HG03066 (cell line): ENCODE data around the gene GRM7.

Experiments used
- ATAC-seq: cut with Tn5 transposase; IDR thresholded peaks from one replicate; pipeline ENCODE4 v1.9.1; 2021; ENCODE audit warnings: low read depth; ENCODE audit not compliant: unreplicated experiment

GRM7 gene

DNA sequence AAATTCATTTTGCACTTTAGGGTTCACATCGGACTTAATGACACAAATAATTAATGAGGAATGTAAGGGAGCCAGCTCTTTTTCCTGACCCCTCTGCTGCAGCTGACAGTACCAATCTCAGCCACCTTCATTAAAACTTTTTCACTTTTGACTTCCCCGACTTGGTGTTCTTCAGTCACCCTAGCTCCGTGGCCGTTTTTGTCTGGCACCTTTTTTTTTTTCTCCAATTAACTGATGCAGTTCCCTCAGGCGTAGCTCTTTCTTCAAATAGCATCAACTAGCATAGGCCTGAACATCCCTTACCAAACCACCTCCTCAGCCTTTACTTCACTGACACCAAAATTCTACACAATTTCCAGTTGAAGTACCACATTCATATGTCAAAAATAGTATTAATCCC is 350.8 kb downstream of the GRM7 start:
- ATAC-seq = no peak

DNA sequence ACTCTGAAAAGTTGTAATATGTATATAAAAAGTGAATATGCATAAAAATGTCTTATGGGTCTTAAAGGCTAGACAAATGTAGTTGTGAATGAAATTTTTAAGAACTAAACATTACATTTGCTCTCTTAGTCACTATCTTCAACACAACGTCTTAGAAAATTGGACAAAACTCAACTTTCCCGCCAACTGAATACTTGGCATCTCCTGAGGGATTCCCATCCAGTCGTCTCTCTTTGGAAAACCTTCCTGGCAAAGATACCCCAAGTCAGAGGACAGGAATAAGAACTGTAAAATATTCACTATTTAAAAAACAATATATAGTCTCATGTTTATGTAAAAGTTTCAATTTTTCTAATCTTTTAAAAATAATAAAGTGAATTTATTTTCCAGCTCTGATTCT is 354.8 kb downstream of the GRM7 start:
- ATAC-seq = no peak

DNA sequence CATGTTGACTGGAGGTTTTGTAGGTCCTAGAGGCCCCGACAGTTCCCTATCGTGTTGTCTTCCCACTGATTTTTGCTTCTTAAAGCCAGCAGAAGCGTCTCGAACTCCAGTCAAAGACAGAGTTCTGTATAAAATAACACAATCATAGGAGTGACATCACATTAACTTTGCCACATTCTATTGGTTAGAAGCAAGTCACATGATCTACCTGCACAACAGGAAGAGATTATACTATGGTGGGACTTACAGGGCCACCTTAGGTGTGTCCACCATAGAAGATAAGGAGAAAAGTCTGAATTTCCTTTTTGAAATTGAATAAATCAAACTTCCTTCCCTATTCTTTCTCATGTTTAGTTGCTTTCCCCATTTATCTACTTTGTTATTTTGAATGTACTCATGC is 365.5 kb downstream of the GRM7 start:
- no peak for ATAC-seq

DNA sequence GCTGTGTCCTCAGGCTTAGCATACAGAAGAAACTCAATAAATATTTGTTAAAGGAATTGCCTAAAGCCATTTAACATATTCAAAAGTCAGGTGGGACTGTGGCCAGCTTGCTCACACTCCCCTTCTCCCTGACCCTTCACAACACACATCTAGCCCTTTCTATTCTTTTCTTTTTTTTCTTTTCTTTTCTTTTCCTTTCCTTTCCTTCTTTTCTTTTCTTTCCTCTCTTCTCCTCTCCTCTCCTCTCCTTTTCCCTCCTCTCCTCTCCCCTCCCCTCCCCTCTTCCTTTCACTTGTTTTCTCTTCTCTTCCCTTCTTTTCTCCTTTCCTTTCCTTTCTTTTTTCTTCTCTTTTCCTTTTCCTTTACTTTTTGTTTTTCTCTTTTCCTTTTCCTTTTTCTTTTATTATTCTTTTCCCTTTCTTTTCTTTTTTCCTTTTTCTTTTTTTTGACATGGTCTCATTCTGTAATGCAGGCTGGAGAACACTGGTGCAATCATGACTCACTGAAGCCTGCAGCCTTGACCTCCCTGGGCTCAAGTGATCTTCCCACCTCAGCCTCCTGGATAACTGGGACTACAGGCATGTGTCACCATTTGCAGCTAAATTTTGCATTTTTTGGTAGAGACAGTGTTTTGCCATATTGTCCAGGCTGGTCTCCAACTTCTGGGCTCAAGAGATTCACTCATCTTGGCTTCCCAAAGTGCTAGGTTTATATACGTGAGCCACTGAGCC is 377.8 kb downstream of the GRM7 start:
- no peak for ATAC-seq

DNA sequence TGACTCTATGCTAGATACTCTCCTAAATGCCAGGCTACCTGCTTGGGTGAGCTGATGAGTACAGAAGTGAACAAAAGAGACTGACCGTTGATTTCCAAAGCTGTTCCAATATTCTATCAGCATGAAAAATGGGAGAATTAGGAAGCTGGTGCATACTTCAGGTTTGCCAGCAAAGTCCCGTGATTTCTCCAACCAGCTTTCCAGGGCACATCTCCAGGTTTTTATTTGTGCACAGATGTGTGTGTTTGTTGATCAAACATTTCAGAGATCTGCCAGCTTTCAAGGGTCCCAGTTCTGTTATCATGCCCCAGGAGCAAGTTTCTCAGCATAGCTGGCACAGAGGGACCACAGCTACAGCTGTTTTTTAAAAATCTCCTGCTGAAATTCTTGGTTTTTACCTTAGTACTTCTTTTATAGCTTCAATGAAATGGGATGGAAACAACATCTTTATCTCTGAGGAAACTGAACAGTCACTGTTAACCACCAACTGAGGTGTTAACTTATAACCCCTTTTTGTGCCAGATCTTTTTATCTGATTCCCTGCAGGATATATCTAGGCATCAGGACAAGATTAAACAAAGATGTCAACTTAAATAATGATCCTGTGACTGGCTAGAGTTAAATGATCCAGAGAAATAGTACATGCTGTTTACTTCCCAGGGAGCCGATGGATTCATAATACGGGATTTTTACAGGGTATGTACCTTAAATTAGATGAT is 380.8 kb downstream of the GRM7 start:
- ATAC-seq = no peak

DNA sequence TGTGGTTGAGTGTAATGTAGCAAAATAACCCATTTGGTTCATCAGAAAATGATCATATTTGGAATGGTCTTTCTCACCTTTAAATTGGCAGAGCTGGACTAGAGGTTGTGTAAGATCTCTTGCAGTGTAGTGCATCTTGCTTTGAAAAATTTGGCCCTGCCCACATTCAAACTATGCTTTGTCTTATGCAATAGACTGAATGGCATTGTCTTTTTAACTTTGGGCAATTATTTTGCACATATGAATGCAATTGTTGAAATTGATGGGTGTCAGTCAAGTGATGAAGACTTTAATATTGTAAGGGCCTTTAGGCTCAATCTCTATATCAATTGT is 381.4 kb downstream of the GRM7 start:
- ATAC-seq = no peak

DNA sequence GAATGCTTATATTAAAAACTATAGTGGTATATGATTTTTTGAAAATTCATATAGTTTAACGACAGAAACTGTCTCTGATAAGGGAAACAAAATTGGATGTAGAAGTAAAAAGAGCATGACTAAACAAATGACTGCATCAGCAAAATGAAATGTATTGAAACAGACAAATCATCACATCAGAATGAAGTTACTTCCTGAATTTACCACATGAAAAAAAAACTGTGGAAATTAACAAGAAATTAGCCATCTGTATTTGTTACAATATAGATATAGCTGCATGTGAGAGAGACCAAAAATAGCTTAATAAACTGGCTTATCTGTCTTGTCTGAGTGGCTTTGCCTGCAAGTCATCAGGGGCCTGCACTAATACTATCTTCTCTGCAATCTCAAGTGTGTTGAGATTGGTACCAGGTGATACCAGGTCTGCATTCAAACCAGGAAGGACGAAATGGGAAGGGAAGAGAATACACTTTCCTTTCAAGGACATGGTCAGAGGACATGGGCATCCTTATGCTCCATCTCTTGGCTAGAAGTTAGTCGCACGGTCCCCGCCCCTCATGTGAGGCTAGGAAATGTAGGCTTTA is 388.7 kb downstream of the GRM7 start:
- ATAC-seq = no peak

DNA sequence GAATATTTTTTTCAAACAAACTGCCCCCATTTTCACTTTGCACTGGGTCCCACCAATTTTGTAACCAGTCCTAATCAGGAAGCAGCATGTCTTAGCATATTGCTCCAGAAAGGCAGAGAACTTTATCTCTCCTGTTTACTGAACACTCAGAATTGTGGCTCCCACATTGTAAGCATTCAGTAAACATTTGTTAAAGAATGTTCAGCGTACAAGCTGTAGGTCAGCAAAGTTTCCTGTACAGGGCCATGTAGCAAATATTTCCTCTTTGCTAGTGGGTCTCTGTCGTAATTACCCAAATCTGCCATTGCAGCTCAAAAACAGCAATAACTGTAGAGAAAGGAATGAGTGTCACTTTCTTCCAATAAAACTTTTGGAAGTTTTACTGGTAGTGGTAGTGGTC is 393.3 kb downstream of the GRM7 start:
- ATAC-seq = no peak

DNA sequence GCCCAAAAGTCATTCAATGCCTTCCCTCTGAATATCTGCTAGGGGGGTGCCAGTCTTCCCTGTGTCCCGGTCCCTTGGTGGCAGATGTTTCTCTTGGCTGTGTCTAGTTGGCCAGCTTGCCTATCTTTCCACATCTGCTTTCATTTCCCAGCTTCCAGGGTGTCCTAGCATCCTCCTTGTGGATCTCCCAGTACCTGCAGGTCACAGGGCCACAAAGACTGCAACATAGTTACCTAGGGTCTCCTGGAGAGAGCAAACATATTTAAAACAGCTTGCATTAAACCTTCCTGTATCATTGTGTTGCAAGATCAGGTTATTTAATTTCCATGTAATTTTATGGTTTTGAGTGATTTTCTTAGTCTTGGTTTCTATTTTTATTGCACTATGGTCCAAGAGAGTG is 400.1 kb downstream of the GRM7 start:
- ATAC-seq = no peak

DNA sequence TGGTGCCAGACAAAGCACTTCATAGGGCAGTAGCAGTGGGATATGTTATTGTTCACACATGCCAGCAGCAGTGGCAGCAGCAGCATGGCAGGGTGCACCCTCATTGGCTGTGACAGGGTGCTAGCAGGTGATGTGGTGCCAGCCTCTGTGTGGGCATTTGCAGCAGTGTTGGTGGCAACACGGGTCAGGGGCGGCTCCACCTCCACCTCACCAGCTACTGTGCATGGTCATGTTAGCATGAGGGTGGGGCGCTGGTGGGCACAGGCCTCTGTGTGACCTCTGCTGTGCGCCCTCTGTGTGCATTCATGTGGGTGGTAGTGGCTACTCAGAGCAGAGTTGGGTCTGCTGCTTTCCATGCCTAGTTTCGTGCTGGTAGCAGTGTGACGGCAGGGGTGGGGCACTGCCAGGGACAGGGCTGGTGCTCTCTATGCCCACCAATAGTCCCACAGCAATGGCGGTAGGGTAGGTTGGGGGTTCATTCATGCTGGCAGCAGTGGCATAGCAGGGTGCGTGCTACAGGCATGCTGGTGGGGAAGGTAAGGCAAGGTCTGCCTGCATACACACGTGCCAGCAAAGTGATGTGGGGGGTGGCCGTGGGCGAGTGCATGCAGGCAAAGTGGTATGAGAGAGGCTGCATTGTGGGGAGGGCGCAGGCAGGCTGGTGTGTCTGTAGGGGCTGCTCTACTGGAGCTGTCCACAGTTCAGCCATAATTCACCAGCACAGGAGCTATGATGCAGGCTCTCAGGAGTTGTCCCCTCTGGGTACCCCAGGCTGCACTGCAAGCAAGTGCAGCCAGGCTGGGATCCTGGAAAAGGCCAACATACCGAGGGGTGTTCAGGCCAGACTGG is 402.7 kb downstream of the GRM7 start:
- ATAC-seq = no peak

DNA sequence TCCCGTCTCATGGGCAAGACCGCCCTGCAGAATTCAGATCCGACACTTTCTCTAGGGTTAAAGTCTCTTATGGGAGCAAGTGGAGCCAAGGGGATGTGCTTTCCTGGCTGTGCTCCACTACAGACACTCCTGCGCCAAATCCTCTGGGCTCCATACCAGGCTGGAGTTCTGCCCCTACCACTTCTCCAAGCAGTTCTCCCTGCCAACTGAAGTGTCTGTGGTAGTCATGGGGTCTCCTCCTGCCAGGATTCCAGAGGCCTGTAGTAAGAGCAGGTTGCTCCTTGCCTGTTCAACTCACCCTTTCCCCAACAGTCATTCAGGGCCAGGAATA is 403.2 kb downstream of the GRM7 start:
- no peak for ATAC-seq

DNA sequence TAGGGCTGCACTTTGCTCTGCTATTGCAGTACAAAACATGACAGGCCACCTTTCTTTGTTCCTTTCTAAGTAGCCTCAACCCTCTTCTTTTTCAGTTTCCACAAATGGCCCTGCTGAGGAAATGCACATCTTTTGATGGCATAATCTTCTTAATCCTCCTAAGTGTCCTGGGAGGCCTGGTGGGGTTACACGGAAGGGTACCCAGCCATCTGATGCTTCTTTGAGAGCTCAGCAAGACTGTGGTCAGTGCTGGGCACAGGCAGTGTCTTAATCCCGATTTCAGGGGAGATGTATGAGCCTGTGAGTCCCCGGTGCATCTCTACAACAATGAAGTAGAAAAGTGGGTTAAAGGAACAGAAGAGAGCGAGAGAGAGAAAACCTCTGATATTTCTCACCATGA is 404.8 kb downstream of the GRM7 start:
- no peak for ATAC-seq

DNA sequence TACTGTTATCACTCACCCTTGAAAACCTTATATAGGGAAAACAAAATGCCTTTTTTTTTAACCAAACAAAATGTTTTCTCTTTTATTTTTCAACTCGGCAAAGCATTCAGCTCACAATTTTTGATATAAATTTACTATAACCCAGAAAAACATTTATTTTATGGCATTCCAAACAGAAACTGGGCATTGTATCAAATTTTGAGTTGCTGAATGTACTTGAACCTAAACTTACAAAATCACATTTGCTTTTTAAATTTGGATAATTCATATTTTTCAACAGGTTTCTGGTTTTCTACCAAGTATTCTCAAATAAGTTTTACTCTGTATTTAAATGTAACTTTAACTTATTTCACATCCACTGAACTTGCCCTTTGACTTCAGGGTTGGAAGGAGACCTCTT is 405.6 kb downstream of the GRM7 start:
- no peak for ATAC-seq

DNA sequence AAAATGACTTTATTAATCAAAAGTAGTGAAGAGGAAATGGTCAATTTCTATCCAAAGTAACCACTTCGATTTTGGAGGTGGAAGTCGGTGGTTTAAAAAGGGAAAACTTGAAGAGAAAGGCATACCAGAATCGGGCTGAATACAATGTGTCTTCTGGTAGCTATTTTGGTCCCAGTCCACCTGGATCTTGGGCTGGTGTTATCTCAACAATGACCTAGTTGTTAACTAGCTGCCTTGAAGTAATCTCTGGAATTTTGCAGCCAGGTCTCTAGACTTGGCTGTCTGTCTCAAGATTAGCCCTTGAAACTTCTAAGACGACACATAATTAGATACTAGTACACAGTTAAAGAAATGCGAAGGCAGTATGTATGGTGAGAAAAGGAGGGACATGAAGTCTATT is 409.8 kb downstream of the GRM7 start:
- ATAC-seq = no peak

DNA sequence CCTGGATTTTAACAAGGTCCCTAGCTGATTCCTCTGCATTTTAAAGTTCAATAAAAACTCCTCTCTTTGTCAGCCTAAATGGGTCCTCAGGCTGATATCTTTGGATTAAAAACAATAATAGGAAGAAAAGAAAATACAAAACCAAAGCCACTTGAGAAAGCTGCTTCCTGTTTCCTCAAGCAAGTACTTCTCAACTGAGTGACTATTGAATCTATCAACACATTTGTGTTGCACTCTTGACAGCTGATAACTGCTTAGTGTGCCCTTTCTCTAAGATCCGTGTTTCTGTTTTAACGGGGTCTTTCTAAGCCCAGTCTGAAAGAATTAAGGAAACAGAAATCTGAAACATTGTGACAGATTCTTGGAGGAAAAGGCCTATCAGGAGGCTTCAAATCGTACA is 410.7 kb downstream of the GRM7 start:
- ATAC-seq = no peak

DNA sequence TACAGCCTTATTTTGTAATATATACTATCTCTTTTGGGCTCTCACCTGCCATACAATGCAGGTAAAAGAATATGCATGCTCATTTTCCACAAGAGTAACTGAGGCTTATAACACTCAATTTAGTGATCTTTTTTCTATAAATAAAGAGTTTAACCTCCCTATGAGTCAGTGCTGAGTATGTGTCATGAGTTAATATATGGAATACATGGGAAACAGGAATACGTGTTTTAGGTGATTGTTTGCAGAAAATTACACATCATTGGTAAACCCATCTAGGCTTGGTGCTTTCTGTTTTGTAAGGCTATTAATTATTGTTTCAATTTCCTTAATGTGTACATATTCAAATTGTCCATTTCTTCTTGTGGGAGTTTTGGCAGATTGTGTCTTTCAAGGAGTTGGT is 411.3 kb downstream of the GRM7 start:
- no peak for ATAC-seq

DNA sequence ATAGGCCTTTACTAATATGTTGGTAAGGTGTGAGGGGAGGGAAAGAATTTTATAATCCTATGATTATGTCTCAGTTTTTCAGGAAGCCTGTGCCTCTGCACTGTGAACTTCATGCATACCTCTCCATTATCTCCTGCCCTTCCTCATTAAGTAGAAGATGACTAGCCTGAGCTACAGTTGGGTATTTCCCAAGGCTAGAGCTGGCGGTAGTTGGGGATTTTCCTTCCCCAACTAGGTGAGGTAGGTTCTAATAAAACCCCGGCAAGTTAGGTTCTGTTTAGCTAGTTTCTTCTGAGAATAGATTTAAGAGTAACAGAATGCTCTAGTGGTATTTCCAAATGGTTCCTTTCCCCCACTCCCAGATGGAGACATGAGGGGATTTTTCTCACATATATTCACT is 414.5 kb downstream of the GRM7 start:
- no peak for ATAC-seq

DNA sequence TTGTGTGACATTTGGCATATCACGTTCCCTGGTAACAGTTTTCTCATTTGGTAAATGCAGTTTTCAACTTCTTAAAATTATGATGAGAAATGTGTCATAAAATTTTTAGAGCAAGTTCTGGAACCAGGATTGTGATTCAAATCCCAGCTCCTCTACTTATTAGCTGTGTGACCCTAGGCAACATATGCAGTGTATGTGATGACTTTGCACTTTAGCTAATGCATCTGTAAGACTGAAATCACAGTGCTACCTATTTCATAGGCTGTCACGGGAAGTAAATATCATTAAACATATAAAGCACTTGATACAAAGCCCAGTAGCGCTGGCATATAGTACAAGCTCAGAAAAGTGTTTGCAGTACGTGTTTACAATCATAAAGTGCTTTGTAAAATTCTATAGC is 419.4 kb downstream of the GRM7 start:
- no peak for ATAC-seq

DNA sequence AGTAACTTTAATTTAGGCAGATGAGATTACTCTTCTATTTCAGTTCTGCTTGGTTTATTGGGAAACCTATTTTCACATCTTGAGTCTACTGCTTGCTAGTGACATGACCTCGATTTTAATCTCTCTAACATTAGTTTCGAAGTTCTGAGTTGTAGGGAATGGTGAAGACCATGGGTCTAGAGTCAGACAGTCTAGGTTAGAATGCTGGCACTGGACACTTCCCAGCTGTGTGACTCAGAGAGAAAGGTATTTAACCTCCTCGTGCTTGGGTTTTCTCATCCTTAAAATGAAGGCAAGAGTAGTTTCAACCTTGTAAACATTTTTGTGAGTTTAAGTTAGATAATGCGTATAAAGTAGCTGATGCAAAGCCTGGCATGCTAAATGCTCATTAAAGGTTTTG is 422.1 kb downstream of the GRM7 start:
- no peak for ATAC-seq

DNA sequence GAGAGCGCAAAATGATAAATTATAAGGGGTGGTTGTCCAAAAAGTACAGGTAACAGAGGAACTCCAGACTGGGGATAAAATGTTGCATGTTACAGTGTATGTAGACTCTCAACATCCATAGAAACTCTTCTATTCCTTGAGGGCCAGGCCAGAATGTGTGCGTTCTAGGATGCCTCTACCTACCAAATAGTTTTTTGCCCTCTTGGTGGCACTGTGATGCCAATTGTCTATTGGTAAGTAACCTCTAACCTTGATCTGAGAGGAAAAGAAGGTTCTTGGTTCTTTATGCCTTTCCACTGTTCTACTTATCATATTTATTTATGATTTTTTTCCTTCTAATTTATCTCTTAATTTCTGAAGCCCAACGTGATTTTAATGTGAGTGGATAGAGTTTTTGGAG is 424.6 kb downstream of the GRM7 start:
- no peak for ATAC-seq

DNA sequence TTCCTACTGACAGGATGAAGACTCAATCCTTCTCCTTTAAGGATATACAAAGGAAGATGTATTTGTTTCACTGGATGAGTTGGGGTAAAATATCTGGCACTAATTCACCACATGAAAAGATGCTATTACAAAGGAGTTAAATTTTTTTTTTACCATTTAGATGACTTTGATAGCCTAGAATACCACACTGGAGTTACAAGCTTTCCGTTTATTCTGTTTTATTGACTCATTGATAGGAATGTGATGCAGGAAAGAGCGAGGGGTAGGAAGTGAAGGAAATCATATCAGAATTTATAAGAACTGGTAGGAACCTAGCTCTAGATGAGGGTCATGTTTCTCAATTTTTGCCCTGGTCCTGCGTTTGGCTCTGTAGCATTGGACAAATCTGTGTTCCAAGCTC is 427.2 kb downstream of the GRM7 start:
- ATAC-seq = no peak

DNA sequence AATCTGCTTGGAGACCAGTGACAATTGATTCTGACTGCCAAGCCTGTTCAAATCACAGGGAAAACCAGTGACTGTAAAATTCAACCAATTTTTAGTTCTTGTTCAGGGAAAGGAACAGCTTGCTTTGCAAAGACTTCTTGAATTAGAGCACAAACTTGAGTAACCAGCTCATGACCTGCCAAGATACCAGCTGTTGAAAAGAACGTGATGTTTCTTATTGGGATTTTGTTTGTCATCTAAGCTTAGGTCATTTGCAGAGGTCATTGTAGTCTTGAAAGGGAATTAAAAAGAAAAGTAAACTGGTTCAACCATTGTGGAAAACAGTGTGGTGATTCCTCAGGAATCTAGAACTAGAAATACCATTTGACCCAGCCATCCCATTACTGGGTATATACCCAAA is 428.2 kb downstream of the GRM7 start:
- ATAC-seq = no peak
